DOHH2 (cell line): Measurements from ENCODE around the gene COL5A1.

Experiments
- EZH2phosphoT487 ChIP-seq: fragments of 200-600 bp; sonication (generic); IDR thresholded peaks from 2 replicates; pipeline ENCODE4 v1.6.1; 2017; ENCODE audit warnings: borderline replicate concordance, mild to moderate bottlenecking, antibody characterized with exemption, low read length, moderate library complexity, mixed read lengths
- TF ChIP-seq, protein P1 (sequence below): fragments of 200-600 bp; sonication (generic); IDR thresholded peaks from one replicate; pipeline ENCODE4 v1.5.1; 2014; ENCODE audit warnings: antibody characterized with exemption, mild to moderate bottlenecking, low read depth, low read length; ENCODE audit not compliant: poor library complexity, severe bottlenecking

DNA sequence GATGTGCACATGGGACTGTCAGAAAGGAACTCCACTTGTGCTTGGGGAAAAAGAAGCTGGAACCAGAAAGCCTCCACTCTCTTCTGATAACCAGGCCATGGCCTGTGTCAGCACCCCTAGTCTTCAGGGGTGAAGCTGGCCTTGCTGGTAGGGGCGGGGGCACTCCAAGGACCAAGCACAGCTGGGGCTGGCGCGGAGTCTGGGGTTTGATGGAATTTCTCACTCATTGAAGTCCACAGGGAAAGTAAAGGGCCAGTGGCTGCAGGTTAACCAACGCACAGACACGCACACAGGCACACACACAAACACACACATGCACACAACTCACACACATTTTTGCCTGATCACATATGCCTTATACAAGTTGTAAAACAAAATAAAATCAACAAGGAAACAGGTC is 1.6 kb upstream of the COL5A1 start:
- TF ChIP-seq, protein P1, sequence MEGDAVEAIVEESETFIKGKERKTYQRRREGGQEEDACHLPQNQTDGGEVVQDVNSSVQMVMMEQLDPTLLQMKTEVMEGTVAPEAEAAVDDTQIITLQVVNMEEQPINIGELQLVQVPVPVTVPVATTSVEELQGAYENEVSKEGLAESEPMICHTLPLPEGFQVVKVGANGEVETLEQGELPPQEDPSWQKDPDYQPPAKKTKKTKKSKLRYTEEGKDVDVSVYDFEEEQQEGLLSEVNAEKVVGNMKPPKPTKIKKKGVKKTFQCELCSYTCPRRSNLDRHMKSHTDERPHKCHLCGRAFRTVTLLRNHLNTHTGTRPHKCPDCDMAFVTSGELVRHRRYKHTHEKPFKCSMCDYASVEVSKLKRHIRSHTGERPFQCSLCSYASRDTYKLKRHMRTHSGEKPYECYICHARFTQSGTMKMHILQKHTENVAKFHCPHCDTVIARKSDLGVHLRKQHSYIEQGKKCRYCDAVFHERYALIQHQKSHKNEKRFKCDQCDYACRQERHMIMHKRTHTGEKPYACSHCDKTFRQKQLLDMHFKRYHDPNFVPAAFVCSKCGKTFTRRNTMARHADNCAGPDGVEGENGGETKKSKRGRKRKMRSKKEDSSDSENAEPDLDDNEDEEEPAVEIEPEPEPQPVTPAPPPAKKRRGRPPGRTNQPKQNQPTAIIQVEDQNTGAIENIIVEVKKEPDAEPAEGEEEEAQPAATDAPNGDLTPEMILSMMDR = no peak
- TF ChIP-seq EZH2phosphoT487 = no peak
